ENCODE measurements around the gene NBAS.

Gene NBAS

DNA sequence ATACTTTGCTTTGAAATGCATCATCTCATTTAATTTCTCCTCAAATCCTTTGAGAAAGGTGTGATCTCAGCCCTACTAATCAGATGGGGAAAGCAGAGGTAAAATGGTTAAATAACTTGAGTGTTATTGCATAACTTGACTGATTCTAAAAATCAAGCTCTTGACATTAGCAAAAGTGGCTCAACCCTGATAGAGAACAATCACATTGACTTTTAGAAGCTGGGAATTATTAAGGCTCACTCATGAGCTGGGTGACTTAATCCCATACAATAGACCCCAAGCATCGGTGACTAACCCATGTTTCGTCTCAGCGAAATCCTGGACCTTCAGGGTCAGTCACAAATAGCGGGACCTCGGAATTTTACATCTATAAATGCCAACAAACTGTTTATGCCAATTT is 378.9 kb downstream of the NBAS start:
- H3K36me3 ChIP-seq (ENCODE audit: low read length): no peaks in the 10 kb centered on the region
- H2AFZ ChIP-seq (ENCODE audit: low read depth, low read length, severe bottlenecking): no peak overlapping the region
- H3K4me2 ChIP-seq (ENCODE audit: low read depth, low read length, poor library complexity, severe bottlenecking): no peak overlapping the region
- H4K20me1 ChIP-seq (ENCODE audit: low read depth, low read length): no peaks in the 10 kb centered on the region
- H3K27me3 ChIP-seq (ENCODE audit: low read length): no peaks in the 10 kb centered on the region
- no peak overlapping the region for H3K4me3 ChIP-seq (ENCODE audit: insufficient read depth, low read length, poor library complexity, severe bottlenecking)
- H3K9me3 ChIP-seq (ENCODE audit: insufficient read depth, low read length): no peaks in the 10 kb centered on the region
- TF ChIP-seq EZH2phosphoT487 (conservative IDR thresholded peaks at IDR 0.05; ENCODE audit: low read length) (no peak), CTCF (IDR thresholded peaks at IDR 0.05; ENCODE audit: insufficient read depth, low read length, poor library complexity, severe bottlenecking) (no peak)
- no peaks in the 10 kb centered on the region for H3K79me2 ChIP-seq (ENCODE audit: insufficient read depth, low read length)
- no peaks in the 10 kb centered on the region for H3F3A ChIP-seq (ENCODE audit: insufficient read depth)
- no peaks in the 10 kb centered on the region for H3K9me2 ChIP-seq (replicated peaks; ENCODE audit: insufficient read depth, low read length)
- no peak overlapping the region for H3K9ac ChIP-seq (ENCODE audit: low read length)
- no peak overlapping the region for H3K27ac ChIP-seq (ENCODE audit: low read depth, low read length)

DNA sequence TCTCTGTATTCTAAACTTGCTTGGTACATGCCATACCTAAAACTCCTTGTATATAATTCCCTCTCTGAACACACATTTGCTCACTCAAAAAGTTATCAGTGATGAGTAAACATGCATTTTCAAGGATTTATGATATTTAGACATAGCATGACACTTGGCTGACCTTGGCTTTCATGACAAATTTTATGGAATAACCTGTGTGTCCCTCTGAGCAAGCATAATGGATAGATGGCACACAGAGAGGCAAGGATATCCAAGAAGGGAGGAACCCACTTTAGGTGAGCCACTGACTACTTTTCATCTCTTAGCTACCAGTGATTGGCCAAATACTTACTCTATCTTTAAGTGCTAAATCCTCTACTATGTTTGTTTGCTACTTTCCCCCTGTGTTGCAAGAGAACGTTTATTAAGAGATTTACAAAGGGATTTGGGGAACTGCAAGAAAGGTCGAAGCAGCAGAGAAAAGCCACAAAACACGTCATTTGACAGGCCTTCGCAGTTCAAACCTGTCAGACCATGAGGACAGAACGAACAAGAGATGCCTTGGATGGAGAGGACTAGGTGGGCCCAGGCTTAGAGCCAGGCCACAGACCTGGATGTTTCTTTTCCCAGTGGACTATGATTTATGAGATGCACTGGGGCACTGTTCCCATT is 379.9 kb downstream of the NBAS start:
- H3K27ac ChIP-seq (ENCODE audit: low read depth, low read length): no peak overlapping the region
- H3K4me3 ChIP-seq (ENCODE audit: insufficient read depth, low read length, poor library complexity, severe bottlenecking): no peak overlapping the region
- H3K4me2 ChIP-seq (ENCODE audit: low read depth, low read length, poor library complexity, severe bottlenecking): no peak overlapping the region
- H3K9me2 ChIP-seq (replicated peaks; ENCODE audit: insufficient read depth, low read length): no peaks in the 10 kb centered on the region
- no peaks in the 10 kb centered on the region for H3K9me3 ChIP-seq (ENCODE audit: insufficient read depth, low read length)
- H3K27me3 ChIP-seq (ENCODE audit: low read length): no peaks in the 10 kb centered on the region
- H3K79me2 ChIP-seq (ENCODE audit: insufficient read depth, low read length): no peaks in the 10 kb centered on the region
- H2AFZ ChIP-seq (ENCODE audit: low read depth, low read length, severe bottlenecking): no peak overlapping the region
- no peak for TF ChIP-seq CTCF (IDR thresholded peaks at IDR 0.05; ENCODE audit: insufficient read depth, low read length, poor library complexity, severe bottlenecking)
- no peak for TF ChIP-seq EZH2phosphoT487 (conservative IDR thresholded peaks at IDR 0.05; ENCODE audit: low read length)
- H4K20me1 ChIP-seq (ENCODE audit: low read depth, low read length): no peaks in the 10 kb centered on the region
- H3K9ac ChIP-seq (ENCODE audit: low read length): no peak overlapping the region
- H3K36me3 ChIP-seq (ENCODE audit: low read length): no peaks in the 10 kb centered on the region
- H3F3A ChIP-seq (ENCODE audit: insufficient read depth): no peaks in the 10 kb centered on the region

DNA sequence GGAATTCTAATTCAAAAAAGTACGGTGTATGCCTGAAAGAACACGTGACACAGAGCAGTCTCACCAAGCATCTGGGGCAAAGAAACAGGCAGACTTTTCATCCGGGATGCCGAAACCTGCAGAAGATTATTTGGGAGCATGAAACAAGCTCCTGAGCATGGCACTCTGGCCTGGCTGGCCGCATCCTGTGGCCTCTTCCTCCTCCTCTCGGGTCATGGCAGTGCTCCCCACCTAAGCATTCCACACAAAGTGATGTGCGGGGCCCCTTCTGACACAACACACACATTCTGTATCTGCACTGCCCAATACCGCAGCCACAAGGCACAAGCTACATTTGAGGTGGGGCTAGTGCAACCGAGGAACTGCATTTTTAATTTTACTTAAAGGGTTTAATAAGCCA is 380.8 kb downstream of the NBAS start:
- H3K4me2 ChIP-seq (ENCODE audit: low read depth, low read length, poor library complexity, severe bottlenecking): no peak overlapping the region

More for the DNA sequence above, 380.8 kb downstream of the NBAS start:
- no peak overlapping the region for H3K4me3 ChIP-seq (ENCODE audit: insufficient read depth, low read length, poor library complexity, severe bottlenecking)
- no peaks in the 10 kb centered on the region for H3K27me3 ChIP-seq (ENCODE audit: low read length)
- no peak overlapping the region for H2AFZ ChIP-seq (ENCODE audit: low read depth, low read length, severe bottlenecking)
- H3K9me3 ChIP-seq (ENCODE audit: insufficient read depth, low read length): no peaks in the 10 kb centered on the region
- no peaks in the 10 kb centered on the region for H3K36me3 ChIP-seq (ENCODE audit: low read length)
- H3K9ac ChIP-seq (ENCODE audit: low read length): no peak overlapping the region
- no peaks in the 10 kb centered on the region for H3K79me2 ChIP-seq (ENCODE audit: insufficient read depth, low read length)
- H4K20me1 ChIP-seq (ENCODE audit: low read depth, low read length): no peaks in the 10 kb centered on the region
- H3F3A ChIP-seq (ENCODE audit: insufficient read depth): no peaks in the 10 kb centered on the region
- H3K27ac ChIP-seq (ENCODE audit: low read depth, low read length): no peak overlapping the region
- TF ChIP-seq CTCF (IDR thresholded peaks at IDR 0.05; ENCODE audit: insufficient read depth, low read length, poor library complexity, severe bottlenecking) (no peak), EZH2phosphoT487 (conservative IDR thresholded peaks at IDR 0.05; ENCODE audit: low read length) (no peak)
- no peaks in the 10 kb centered on the region for H3K9me2 ChIP-seq (replicated peaks; ENCODE audit: insufficient read depth, low read length)

All from SU-DHL-6 (cell line).